PFSK-1 (cell line): ENCODE results near the gene EREG.

Source experiments
- POLR2AphosphoS5 ChIP-seq: IDR thresholded peaks from 2 replicates; pipeline ENCODE4 v1.6.1; 2012; ENCODE audit warnings: low read depth, mild to moderate bottlenecking, control low read depth, low read length, moderate library complexity
- REST ChIP-seq, 2 experiments: IDR thresholded peaks; 2 replicates each; pipeline versions ENCODE4 v1.6.1 to v1.8.0; 2011 to 2012; ENCODE audit warnings: low read depth in 2 of 2, low read length in 2 of 2, control low read depth in 1 of 2, inconsistent platforms in 1 of 2, mild to moderate bottlenecking in 1 of 2, moderate library complexity in 1 of 2; ENCODE audit not compliant: insufficient read depth in 1 of 2
- SIN3A ChIP-seq: IDR thresholded peaks from 2 replicates; pipeline ENCODE4 v1.6.1; 2012; ENCODE audit warnings: mild to moderate bottlenecking, low read length, moderate library complexity, borderline replicate concordance; ENCODE audit not compliant: insufficient read depth

GRCh38 chr4:74387790-74388189, 22.8 kb downstream of the EREG start:
- no peak for TF ChIP-seq POLR2AphosphoS5
- TF ChIP-seq REST (IDR thresholded peaks at IDR 0.05; ENCODE audit: insufficient read depth in 1 of 2, low read depth in 2 of 2, low read length in 2 of 2), result no peak
- TF ChIP-seq SIN3A, result no peak
